Osteocyte (in vitro differentiated cells): Measurements from ENCODE around the gene METTL25B. TPM values are rescaled to one million over a fixed set of nuclear protein-coding genes. Genes with fewer than 3 reads are reported as not detected.

Experiments
- DNase-seq: peaks from one replicate; pipeline ENCODE4 v3.0.0; 2021; ENCODE audit warnings: mixed read lengths; ENCODE audit not compliant: unreplicated experiment; ENCODE audit errors: extremely low spot score
- H3K27ac Mint-ChIP-seq: one replicate; pipeline ENCODE4 v1.8.0; 2021; ENCODE audit warnings: mild to moderate bottlenecking, mixed read lengths; ENCODE audit not compliant: unreplicated experiment
- H3K27me3 Mint-ChIP-seq: one replicate; pipeline ENCODE4 v1.8.0; 2021; ENCODE audit warnings: mixed read lengths; ENCODE audit not compliant: unreplicated experiment
- H3K36me3 Mint-ChIP-seq: one replicate; pipeline ENCODE4 v1.8.0; 2021; ENCODE audit warnings: mixed read lengths; ENCODE audit not compliant: unreplicated experiment
- H3K4me1 Mint-ChIP-seq: one replicate; pipeline ENCODE4 v1.8.0; 2021; ENCODE audit warnings: mixed read lengths; ENCODE audit not compliant: unreplicated experiment
- H3K4me3 Mint-ChIP-seq: one replicate; pipeline ENCODE4 v1.8.0; 2021; ENCODE audit warnings: mild to moderate bottlenecking, moderate library complexity, mixed read lengths; ENCODE audit not compliant: unreplicated experiment
- H3K9me3 Mint-ChIP-seq: one replicate; pipeline ENCODE4 v1.8.0; 2021; ENCODE audit warnings: mixed read lengths; ENCODE audit not compliant: unreplicated experiment
- total RNA-seq: library from RNA; stranded (reverse); gene quantifications from 2 replicates; pipeline ENCODE4 v1.2.1, GENCODE V29; 2021
- TF ChIP-seq, protein P1 (sequence below): fragments of 200-600 bp; sonication (generic); IDR thresholded peaks from 2 replicates; pipeline ENCODE4 v1.5.0; 2021; ENCODE audit warnings: antibody characterized with exemption, mild to moderate bottlenecking, moderate library complexity

The METTL25B gene
- total RNA-seq, 1 donor from 2014 or later: 21.3 TPM

DNA sequence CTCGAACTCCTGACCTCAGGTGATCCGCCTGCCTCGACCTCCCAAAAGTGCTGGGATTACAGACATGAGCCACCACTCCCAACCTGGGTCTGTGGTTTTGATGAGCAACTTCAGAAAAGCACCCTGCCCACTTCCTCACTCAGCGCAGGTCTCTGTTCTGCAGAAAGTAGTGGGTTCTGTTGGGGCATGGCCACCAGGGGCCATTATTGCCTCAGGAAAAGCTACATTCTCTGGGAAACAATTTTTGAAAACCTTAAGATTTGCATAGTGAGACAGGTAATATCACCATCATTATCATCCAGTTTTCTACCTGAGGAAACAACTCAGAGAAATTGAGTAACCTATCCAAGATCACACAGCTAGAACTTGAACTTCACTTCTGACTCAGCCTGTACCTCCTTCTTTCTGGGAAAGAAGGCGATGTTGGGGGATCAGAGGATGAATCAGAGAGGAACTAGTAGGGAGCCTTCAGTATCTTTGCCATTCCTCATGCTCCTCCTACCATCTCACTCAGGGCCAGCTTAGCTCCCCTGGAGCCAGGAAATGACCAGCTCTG, 44.0 kb upstream of the METTL25B start:
- DNase-seq: no peak
- TF ChIP-seq, protein P1, sequence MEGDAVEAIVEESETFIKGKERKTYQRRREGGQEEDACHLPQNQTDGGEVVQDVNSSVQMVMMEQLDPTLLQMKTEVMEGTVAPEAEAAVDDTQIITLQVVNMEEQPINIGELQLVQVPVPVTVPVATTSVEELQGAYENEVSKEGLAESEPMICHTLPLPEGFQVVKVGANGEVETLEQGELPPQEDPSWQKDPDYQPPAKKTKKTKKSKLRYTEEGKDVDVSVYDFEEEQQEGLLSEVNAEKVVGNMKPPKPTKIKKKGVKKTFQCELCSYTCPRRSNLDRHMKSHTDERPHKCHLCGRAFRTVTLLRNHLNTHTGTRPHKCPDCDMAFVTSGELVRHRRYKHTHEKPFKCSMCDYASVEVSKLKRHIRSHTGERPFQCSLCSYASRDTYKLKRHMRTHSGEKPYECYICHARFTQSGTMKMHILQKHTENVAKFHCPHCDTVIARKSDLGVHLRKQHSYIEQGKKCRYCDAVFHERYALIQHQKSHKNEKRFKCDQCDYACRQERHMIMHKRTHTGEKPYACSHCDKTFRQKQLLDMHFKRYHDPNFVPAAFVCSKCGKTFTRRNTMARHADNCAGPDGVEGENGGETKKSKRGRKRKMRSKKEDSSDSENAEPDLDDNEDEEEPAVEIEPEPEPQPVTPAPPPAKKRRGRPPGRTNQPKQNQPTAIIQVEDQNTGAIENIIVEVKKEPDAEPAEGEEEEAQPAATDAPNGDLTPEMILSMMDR: no peak
- Mint-ChIP-seq H3K27me3 (peaks cover 37% of the 10 kb centered on the region), H3K4me1 (peaks cover 7% of the 10 kb centered on the region), H3K27ac (no peak overlapping the region), H3K36me3 (no peaks in the 10 kb centered on the region), H3K9me3 (no peaks in the 10 kb centered on the region), H3K4me3 (no peak overlapping the region)

DNA sequence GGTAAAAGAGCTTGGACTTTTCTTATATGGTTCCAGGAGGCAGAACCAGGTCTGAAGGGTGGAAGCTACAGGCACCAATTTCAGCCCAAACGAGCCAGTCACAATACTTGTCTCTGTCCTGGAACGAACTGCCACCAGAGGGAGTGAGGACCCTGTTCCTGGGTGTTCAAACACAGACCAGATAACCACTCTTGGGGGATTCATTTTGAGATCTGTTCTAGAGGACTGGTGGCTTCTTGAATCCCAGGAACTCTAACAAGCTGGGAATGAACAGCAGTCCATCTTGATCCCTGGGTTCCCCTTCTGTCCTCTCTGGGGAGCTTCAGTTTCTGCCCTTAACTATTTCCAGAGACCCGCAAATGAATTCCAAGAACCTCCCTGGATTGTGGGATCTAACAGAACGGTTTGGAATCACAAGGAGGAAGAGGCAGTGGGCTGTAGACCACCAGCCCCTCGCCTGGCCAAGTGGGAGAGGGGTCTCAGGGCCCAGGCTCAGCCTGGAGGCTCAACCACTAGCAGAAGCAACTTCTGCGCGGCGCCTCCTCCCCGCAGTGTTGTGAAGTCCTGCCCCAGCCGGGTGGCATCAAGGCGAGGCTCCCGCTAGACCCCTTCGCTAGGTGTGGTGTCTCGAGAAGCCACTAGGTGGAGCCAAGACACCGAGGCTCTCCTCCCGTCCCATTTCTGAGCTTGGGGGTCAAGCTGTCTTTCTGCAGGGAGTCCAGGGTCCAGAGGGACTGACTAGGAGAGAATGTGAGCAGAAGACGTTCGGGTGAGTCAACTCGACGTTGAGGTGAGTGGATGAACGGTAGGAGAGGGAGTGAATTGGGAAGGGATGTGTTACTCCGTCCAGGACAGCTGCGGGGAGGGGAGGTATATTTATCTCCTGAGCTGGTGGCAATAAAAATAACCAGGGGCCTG, 39.0 kb upstream of the METTL25B start:
- H3K4me3 Mint-ChIP-seq: peak overlapping the region; percentile 64
- DNase-seq: peak; percentile 94
- peak overlapping the region; percentile 86 for H3K27ac Mint-ChIP-seq
- H3K4me1 Mint-ChIP-seq: peaks cover 57% of the 10 kb centered on the region
- H3K36me3 Mint-ChIP-seq: no peaks in the 10 kb centered on the region
- H3K27me3 Mint-ChIP-seq: peaks cover 3% of the 10 kb centered on the region
- TF ChIP-seq, protein P1: peak; percentile 84
- H3K9me3 Mint-ChIP-seq: no peaks in the 10 kb centered on the region

DNA sequence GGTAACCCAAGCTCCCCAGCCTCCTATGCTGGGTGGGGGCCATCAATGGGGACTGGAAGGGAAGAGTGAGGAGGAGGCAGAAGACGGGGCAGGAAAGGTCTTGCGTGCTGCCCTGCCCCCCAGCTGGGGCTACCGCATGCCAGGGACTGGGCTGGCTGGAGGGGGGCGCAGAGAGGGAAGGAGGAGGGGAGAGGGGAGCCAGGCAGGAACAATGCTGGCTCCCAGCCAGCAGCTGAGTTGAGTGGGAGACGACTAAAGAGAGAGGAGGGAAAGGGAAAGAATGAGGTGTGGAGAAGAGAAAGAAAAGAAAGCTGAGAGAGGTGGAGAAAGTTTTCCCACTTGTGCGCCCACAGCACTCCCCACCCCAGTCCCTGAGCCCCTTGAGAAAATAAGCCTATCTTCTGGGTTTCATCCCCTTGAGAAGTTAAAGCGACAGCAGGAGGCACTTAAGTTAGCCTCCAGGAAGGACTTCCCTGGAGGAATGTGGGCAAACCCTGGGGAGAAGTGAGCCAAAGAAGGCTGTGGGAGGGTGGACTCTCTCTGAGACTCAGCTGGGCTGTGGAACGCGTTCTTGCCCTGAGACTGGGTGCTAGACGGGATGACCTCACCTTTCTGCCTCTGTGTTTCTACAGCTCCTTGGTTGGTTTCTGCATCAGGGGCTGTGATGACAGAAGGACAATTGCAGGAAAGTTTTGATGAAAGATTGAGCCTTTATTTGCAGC, 38.2 kb upstream of the METTL25B start:
- peaks cover 3% of the 10 kb centered on the region for H3K27me3 Mint-ChIP-seq
- peaks cover 62% of the 10 kb centered on the region for H3K4me1 Mint-ChIP-seq

DNA sequence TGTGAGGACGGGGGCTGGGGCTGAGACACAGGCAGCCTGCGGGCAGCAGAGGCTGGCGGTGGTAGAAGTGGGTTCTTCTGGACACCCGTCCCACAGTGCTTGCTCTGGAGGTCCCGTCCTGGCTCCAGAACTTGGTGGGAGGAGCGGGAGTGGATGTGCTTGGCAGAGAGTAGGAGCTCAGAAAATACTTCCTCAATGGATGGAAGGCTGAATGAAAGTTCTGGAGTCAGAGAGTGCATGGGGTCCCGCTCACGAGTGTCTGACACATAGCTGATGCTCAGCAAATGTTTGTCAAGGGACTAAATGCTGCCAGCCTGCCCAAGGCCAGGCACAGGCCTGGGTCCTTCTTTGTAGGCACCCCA, 37.6 kb upstream of the METTL25B start:
- H3K27me3 Mint-ChIP-seq: peaks cover 3% of the 10 kb centered on the region
- H3K36me3 Mint-ChIP-seq: no peaks in the 10 kb centered on the region
- no peak for DNase-seq
- H3K9me3 Mint-ChIP-seq: no peaks in the 10 kb centered on the region
- TF ChIP-seq, protein P1: no peak
- peaks cover 62% of the 10 kb centered on the region for H3K4me1 Mint-ChIP-seq
- no peak overlapping the region for H3K4me3 Mint-ChIP-seq
- peak overlapping the region; percentile 86 for H3K27ac Mint-ChIP-seq

More for the DNA sequence above, 38.2 kb upstream of the METTL25B start:
- no peaks in the 10 kb centered on the region for H3K36me3 Mint-ChIP-seq
- TF ChIP-seq, protein P1: no peak
- H3K4me3 Mint-ChIP-seq: peak overlapping the region; percentile 64
- no peaks in the 10 kb centered on the region for H3K9me3 Mint-ChIP-seq
- no peak for DNase-seq
- H3K27ac Mint-ChIP-seq: peak overlapping the region; percentile 86

DNA sequence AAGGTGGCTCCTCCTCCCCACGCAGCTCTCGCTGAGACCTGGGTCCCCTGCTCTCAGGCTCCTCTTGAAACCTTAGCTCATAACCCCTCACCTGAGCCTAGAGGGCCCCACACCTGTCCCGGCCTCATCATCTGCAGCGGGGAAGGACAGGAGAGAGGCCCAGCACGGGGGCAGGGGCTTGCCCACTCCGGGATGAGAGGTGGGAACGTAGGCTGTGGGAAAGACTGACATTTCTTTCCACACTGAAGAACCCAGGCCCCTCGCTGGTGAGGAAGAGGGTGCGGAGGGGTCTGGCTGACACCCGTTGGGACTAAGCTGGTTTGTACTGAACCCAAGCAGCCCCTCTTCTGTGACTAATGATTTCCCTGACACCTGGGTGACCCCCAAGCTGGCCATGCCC, 37.1 kb upstream of the METTL25B start:
- peaks cover 62% of the 10 kb centered on the region for H3K4me1 Mint-ChIP-seq
- H3K4me3 Mint-ChIP-seq: no peak overlapping the region
- no peaks in the 10 kb centered on the region for H3K9me3 Mint-ChIP-seq
- no peaks in the 10 kb centered on the region for H3K36me3 Mint-ChIP-seq
- H3K27me3 Mint-ChIP-seq: peaks cover 3% of the 10 kb centered on the region
- no peak for DNase-seq
- peak overlapping the region; percentile 59 for H3K27ac Mint-ChIP-seq
- TF ChIP-seq, protein P1: no peak
